C4-2B (cell line): ENCODE data around the gene FFAR3.
"Not testable (repeated sequence)": the region's sequence is repeated elsewhere in the genome, so short reads cannot be mapped to it uniquely, and the experiment has no call there.

Source experiments
- H3K27ac ChIP-seq: fragments of 450-650 bp; 2 replicates; pipeline ENCODE4 v1.5.1; 2017
- ZFX ChIP-seq: fragments of 450-650 bp; IDR thresholded peaks from 2 replicates; pipeline ENCODE4 v1.6.1; 2017
- TF ChIP-seq, protein P1 (sequence below): fragments of 450-650 bp; conservative IDR thresholded peaks from 2 replicates; pipeline ENCODE4 v1.5.1; 2017; ENCODE audit warnings: mild to moderate bottlenecking

FFAR3 gene

DNA sequence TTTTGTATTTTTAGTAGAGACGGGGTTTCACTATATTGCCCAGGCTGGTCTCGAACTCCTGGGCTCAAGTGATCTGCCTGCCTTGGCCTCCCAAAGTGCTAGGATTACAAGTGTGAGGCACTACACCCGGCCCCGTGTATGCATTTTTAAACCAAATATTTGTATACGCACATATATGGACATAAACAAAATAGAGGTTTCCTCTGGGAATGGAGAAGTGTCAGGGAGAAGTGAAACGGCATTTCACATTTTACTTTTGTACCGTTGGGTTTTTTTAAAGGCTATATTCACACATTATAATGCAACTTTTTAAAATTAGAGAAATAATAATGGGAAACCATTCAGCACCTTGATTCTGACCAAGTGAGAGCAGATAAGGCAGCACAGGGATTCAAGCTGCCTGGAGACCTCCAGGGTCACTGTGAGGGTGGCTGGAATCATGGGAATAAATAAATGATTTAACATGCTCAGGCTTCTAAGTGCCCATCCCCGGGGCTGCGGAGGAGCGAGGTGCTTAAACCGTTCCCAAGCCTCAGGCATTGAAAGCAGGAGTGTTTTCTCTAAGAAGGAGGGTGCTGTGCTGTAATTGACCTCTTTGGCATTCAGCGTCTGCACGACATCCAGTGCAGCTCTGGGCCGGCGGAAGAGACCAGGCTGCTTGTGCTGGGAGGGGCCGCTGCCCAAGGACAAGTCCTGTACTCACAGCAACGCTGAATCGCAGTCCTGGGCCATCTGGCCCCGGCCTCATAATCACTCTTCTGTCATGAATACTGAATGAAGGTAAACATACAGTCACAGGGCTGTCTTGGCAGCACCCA is 37.3 kb downstream of the FFAR3 start:
- TF ChIP-seq, protein P1, sequence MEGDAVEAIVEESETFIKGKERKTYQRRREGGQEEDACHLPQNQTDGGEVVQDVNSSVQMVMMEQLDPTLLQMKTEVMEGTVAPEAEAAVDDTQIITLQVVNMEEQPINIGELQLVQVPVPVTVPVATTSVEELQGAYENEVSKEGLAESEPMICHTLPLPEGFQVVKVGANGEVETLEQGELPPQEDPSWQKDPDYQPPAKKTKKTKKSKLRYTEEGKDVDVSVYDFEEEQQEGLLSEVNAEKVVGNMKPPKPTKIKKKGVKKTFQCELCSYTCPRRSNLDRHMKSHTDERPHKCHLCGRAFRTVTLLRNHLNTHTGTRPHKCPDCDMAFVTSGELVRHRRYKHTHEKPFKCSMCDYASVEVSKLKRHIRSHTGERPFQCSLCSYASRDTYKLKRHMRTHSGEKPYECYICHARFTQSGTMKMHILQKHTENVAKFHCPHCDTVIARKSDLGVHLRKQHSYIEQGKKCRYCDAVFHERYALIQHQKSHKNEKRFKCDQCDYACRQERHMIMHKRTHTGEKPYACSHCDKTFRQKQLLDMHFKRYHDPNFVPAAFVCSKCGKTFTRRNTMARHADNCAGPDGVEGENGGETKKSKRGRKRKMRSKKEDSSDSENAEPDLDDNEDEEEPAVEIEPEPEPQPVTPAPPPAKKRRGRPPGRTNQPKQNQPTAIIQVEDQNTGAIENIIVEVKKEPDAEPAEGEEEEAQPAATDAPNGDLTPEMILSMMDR = no peak
- no peak for TF ChIP-seq ZFX
- no peak overlapping the region for H3K27ac ChIP-seq

DNA sequence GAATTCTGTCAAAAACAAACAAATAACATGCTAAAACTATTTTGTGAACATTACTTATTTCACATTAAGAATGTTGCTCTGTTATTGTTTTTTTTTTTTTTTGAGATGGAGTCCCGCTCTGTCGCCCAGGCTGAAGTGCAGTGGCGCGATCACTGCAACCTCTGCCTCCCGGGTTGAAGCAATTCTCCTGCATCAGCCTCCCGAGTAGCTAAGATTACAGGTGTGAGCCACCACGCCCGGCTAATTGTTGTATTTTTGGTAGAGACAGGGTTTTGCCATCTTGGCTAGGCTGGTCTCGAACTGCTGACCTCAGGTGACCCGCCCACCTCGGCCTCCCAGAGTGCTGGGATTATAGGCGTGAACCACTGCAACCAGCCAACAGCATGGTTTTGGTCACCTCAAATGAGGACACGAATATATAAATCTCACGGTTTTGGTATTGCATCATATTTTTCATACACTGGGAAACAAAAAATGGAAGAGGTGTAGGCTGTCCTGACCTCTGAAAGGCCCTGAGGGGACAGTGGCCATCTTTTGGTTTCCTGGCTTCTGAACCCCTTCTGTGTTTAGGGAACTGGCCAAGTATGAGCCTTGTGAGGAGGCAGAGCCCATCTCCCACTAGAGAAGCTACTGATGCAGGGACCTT is 38.1 kb downstream of the FFAR3 start:
- no peak for TF ChIP-seq ZFX
- TF ChIP-seq, protein P1 = no peak
- H3K27ac ChIP-seq = no peak overlapping the region

DNA sequence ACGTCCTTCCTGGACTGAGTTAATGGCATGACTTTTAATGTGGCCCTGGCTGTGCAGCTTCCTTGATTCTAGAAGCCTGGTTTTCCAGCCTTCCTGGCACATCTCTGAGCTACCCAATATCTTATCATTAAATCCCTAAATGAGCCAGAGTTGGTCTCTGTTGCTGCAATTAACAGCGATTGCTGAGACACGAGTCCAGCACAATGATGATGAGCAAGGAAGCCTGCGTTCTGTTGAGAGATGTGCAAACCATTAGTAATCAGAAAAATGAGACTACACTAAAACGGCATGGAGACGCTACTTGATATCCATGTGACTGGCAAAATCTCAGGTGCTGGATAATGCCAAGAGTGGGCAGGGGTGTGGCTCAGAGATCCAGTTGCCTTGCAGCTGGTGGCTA is 38.8 kb downstream of the FFAR3 start:
- H3K27ac ChIP-seq = no peak overlapping the region
- no peak for TF ChIP-seq ZFX
- TF ChIP-seq, protein P1 = no peak

DNA sequence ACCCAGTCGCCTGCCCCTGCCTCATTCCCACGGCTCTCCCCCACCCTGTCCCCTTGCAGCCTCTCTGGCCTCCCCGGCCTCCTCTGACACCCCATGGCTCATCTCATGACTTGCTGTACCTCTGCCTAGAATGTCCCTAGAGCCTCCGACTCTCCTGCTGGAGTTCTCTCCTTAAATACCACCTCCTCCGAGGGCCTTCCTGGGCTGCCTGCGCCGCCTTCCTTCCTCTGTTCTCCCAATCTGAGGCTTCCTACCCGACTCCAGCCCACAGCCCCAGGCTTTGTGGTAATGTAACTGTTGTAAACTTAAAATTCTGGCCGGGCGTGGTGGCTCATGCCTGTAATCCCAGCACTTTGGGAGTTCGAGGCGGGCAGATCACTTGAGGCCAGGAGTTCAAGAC is 40.3 kb downstream of the FFAR3 start:
- TF ChIP-seq, protein P1 = no peak
- TF ChIP-seq ZFX = no peak
- H3K27ac ChIP-seq = no peak overlapping the region

DNA sequence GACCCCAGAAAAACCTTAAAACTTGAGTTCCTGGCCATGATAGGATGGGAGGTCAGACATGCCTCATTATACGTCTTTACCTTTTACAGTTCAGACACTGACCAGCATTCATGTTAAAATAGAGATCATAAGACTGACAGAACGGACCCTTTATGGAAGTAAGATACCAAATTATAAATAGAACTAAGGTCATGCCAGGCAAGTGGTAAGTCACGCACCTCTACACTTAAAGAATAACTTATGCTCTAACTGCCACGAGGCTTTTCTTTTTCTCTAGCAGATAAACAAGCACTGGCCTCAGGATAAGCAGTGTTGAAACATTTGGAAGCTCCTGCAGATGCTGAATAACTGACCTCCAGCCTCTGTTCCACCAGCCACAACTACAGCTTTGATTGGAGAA is 41.0 kb downstream of the FFAR3 start:
- no peak for TF ChIP-seq ZFX
- TF ChIP-seq, protein P1 = no peak
- no peak overlapping the region for H3K27ac ChIP-seq

DNA sequence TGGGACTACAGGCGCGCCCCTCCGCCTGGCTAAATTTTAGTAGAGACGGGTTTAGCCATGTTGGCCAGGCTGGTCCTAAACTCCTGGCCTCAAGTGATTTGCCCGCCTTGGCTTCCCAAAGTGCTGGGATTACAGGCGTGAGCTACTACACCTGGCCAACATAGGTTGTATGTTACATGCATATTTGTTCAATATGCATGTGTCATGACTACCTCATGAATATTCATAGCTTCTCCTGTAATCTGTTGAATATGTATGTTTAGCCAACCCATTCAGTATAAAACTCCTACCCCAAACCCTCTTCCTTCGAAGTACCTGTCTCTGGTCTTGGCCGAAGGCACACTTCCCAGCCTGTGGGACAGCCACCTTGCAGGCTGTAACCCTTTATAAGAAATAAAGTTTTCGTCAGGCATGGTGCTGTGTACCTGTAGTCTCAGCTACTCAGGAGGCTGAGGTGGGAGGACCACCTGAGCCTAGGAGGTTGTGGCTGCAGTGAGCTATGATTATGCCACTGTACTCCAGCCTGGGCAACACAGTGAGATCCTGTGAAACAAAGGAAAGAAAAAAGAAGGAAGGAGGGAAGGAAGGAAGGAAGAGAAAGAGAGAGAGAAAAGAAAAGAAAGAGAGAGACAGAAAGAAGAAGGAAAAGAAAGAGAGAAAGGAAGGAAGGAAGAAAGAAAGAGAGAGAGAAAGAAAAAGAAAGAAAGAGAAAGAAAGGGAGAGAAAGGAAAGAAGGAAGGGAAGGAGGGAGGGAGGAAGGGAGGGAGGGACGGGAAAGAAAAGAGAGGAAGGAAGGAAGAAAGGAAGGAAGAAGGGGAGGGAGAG is 41.9 kb downstream of the FFAR3 start:
- TF ChIP-seq ZFX = no peak
- TF ChIP-seq, protein P1 = no peak
- no peak overlapping the region for H3K27ac ChIP-seq

DNA sequence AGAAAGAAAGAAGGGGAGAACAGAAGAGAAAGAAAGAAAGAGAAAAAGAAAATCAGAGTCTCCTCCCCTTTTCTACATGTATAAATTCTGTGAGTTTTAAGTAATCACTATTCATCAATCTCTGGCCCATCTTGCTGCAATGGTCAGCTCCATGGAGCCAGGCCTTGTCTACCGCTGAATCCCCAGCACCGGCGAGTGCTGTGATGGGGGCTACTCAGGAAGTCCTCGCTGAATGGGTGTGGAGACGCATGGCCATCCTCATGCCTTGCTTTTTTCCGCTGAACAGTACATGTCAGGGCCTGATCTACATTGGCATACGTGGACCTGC is 42.5 kb downstream of the FFAR3 start:
- no peak overlapping the region for H3K27ac ChIP-seq
- TF ChIP-seq, protein P1 = no peak
- no peak for TF ChIP-seq ZFX

DNA sequence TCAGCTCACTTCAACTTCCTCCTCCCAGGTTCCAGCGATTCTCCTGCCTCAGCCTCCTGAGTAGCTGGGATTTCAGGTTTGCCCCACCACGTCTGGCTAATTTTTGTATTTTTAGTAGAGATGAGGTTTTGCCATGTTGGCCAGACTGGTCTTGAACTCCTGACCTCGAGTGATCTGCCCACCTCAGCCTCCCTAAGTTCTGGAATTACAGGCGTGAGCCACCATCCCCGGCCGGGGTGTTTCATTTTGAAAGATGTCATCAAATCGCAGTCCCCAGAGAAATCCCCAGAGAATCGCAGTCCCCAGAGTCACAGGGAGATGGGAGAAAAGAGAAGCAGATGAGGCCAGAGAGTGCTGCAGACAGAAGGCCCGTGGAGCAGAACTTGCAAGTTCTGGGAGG is 43.2 kb downstream of the FFAR3 start:
- not testable (repeated sequence) for H3K27ac ChIP-seq
